Activated naive CD4-positive, alpha-beta T cell treated with anti-CD3 and anti-CD28 coated beads, Interleukin-2, amount 10 ng/mL, durations not matched to agents 7 days and 5 days (primary cell): ENCODE data around the gene CIRBP.

Experiments
- CTCF ChIA-PET: fragments of 350-600 bp; sonication (Branson Sonifier 250); formaldehyde crosslinking; loops from one replicate; lab custom pipeline; 2021; ENCODE audit warnings: antibody characterized with exemption; lab: Charles Lee
- DNase-seq: peaks from one replicate; pipeline ENCODE4 v3.0.0-alpha.2; 2020
- H3K27ac Mint-ChIP-seq: one replicate; pipeline ENCODE4 v1.8.0; 2021; ENCODE audit warnings: mild to moderate bottlenecking, moderate library complexity, mixed read lengths
- H3K27me3 Mint-ChIP-seq: one replicate; pipeline ENCODE4 v1.8.0; 2021; ENCODE audit warnings: mild to moderate bottlenecking, mixed read lengths
- H3K36me3 Mint-ChIP-seq: one replicate; pipeline ENCODE4 v1.8.0; 2021; ENCODE audit warnings: mixed read lengths
- H3K4me1 Mint-ChIP-seq: one replicate; pipeline ENCODE4 v1.8.0; 2021; ENCODE audit warnings: mixed read lengths
- H3K4me3 Mint-ChIP-seq: one replicate; pipeline ENCODE4 v1.8.0; 2021; ENCODE audit warnings: mild to moderate bottlenecking, moderate library complexity, mixed read lengths
- H3K9me3 Mint-ChIP-seq: one replicate; pipeline ENCODE4 v1.8.0; 2021; ENCODE audit warnings: mixed read lengths

Gene CIRBP

DNA sequence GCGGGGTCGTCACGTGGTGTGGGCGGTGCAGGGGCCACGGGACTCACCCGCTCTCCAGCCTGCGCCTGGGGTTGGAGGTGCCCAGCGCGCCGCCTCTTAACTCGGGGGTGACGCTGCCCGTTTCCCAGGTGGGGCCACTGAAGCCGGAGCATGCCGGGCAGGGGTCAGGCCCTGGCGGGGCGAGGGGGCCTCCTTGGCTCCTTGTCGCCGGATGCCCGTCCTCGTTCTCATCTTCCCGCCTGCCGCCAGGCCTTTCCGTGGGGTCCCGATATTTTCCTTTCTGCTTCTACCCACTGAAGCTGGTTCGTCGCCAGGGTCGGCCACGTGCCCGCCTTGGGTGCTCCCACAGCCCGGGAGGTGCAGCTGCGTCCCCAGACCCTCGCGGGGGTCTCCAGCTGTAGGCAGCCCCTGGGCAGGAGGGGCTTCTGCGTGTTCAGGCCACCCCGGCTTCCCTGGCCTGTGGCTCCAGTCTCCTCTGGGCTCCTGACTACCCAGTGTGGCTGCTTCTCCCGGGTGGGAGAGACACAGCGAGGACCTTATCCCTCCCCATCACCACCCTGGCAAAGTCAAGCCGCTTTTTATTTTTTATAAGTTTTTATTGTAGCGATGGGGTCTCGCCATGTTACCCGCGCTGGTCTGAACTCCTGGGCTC, 7.0 kb downstream of the CIRBP start:
- DNase-seq = no peak
- CTCF ChIA-PET = interaction anchor here (5.3 kb wide), 1 partner anchor 32 kb away, joined by 31 read pairs; no protein-coding TSS in a partner anchor
- no peaks in the 10 kb centered on the region for H3K9me3 Mint-ChIP-seq
- H3K27ac Mint-ChIP-seq = peak overlapping the region; percentile 99
- peaks cover 50% of the 10 kb centered on the region for H3K4me1 Mint-ChIP-seq
- peak overlapping the region; percentile 89 for H3K4me3 Mint-ChIP-seq
- H3K27me3 Mint-ChIP-seq = no peaks in the 10 kb centered on the region
- H3K36me3 Mint-ChIP-seq = peaks cover 49% of the 10 kb centered on the region

DNA sequence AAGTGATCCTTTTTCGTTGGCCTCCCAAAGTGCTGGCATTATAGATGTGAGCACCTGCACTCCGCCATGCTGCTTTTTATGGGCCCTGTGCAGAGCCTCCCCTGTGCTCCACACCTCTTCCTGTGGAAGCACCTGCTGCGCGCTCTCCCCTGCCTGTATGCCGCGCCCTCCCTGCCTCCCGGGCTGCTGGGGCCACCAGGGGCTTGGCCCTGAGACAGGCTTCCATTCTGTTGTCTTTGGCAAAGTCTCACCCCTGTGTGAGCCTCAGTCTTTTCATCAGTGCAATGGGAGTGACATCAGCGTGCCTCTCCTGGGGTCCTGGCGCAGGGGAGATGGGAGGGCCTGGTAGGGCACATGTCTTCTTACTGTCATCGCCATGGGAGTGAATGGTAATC, 7.5 kb downstream of the CIRBP start:
- Mint-ChIP-seq H3K4me1 (peaks cover 46% of the 10 kb centered on the region), H3K27ac (peak overlapping the region; percentile 99), H3K9me3 (no peaks in the 10 kb centered on the region), H3K36me3 (peaks cover 46% of the 10 kb centered on the region), H3K27me3 (no peaks in the 10 kb centered on the region), H3K4me3 (peak overlapping the region; percentile 89)
- CTCF ChIA-PET = no interaction called here
- DNase-seq = peak; percentile 66

DNA sequence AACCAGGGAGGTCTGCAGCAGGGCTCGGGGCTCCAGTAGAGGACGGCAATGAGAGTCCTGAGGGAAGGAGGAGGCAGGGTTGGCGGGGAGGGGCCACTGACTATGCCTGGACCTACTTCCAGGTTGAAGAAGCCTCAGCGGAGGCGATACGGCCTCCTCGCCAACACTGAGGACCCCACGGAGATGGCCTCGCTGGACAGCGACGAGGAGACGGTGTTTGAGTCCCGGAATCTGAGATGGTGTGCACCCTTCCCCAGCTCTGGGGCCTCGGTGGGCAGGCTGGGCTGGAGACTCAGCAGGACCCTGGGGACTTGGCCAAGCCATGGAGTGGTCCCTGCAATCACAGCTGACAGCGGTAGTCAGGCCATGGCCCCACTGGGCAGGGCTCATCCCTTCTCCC, 7.9 kb downstream of the CIRBP start:
- Mint-ChIP-seq H3K27me3 (no peaks in the 10 kb centered on the region), H3K4me1 (peaks cover 42% of the 10 kb centered on the region), H3K36me3 (peaks cover 43% of the 10 kb centered on the region), H3K27ac (peak overlapping the region; percentile 99), H3K4me3 (peak overlapping the region; percentile 89), H3K9me3 (no peaks in the 10 kb centered on the region)
- CTCF ChIA-PET = interaction anchor here (1.6 kb wide), 1 partner anchor 33 kb away, joined by 4 read pairs; no protein-coding TSS in a partner anchor
- DNase-seq = no peak

DNA sequence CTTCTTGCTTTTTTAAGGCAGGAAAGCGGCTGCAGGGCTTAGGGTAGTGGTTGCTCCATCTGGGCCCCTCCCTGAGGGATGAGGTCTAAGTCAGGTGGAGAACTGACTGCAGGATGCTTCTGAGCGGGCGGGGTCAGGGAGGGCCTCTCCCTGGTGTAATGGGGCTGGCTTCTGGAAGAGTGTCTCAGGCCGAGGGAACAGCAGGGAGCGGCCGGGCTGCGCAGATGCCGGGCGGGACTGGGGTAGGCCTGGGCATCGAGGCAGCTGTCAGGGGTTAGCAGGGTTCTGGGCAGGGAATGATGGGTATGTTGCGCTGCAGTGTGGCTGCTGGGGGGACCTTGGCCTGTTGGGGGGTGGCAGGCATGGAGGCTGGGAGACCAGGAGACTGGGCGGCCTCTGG, 8.9 kb downstream of the CIRBP start:
- peaks cover 33% of the 10 kb centered on the region for H3K4me1 Mint-ChIP-seq
- no peak for DNase-seq
- peak overlapping the region; percentile 37 for H3K27ac Mint-ChIP-seq
- peaks cover 6% of the 10 kb centered on the region for H3K27me3 Mint-ChIP-seq
- H3K9me3 Mint-ChIP-seq = no peaks in the 10 kb centered on the region
- no peak overlapping the region for H3K4me3 Mint-ChIP-seq
- peaks cover 34% of the 10 kb centered on the region for H3K36me3 Mint-ChIP-seq
- CTCF ChIA-PET = interaction anchor here (1.6 to 3.4 kb wide), 2 partner anchors 34 to 94 kb away, joined by 4 to 17 read pairs; no protein-coding TSS in a partner anchor

DNA sequence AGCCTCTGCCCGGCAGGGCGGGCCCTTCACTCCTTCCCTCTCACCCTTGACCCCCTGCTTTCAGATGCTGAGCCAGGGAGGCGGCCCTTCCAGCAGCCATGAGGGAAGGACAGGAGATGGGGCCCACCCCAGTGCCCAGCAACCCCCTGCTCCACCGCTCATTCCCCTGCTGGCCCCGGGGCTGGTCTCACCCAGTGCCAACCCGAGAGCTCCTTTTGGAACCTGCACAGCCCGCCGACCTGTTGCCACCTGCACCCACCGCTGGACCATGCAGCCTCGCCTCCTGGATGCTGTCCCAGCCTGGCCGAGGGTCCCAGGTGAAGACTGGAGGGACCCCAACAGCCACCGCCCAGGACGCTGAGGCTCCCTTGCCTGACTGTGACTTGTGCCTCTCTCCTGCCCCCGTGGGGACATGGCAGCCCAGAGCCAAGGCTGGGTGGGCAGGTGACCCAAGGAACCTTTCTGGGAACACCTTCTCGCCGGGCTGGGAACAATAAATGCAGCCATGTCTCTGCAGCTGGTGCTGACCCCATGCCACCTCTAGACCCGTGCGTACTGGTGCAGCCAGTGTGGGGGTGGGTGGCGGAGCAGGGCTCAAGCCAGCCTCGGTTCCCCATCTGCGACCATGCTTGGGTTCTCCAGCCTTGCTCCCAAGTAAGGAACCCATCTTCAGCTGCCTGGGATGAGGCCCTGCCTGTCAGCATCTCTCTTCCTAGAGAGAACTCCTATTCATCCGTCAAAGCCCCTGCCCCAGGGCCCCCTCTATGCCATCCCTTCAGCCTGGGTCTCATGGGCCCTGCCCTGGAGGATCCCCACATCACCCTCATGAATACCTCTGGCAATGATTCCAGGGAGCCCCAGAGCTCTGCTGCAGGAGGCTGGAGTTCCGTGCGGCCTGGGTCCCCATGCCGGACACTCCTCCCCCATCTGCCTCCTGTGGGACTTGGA, 9.9 kb downstream of the CIRBP start:
- peaks cover 15% of the 10 kb centered on the region for H3K27me3 Mint-ChIP-seq
- CTCF ChIA-PET = interaction anchor here (0.7 to 3.4 kb wide), 7 partner anchors 35 to 239 kb away, joined by 3 to 17 read pairs (median 5); no protein-coding TSS in a partner anchor
- no peak overlapping the region for H3K4me3 Mint-ChIP-seq
- no peak overlapping the region for H3K27ac Mint-ChIP-seq
- H3K4me1 Mint-ChIP-seq = peaks cover 27% of the 10 kb centered on the region
- DNase-seq = no peak
- no peaks in the 10 kb centered on the region for H3K9me3 Mint-ChIP-seq
- peaks cover 27% of the 10 kb centered on the region for H3K36me3 Mint-ChIP-seq

DNA sequence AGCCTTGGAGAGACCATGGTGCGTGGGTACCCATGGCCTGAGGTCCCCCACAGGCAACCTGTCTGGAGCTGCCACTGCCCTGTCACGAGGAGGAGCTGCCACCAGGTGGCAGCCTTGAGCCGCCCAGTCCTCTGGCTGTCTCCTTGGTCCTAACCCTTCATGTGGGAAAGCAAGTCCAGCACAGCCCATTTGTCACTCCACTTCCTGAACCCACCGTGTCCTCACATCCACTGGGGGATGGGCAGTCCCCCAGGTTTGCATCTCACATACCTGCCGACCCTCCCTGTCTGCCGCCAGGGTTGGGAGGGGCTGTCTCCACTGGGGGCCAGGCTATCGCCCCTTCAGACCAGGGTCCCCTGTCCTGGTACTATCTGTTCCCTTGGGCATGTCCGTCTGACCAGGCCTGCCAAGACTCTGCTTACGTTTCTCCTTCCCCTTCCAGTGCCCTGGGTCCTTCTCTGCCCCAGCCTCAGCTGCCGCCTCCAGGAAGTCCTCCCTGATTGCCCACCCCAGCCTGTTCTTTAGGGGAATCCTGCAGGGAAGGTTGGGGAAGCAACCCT, 10.7 kb downstream of the CIRBP start:
- H3K9me3 Mint-ChIP-seq = no peaks in the 10 kb centered on the region
- CTCF ChIA-PET = interaction anchor here (0.7 to 3.4 kb wide), 6 partner anchors 36 to 239 kb away, joined by 3 to 17 read pairs (median 6); no protein-coding TSS in a partner anchor
- peaks cover 24% of the 10 kb centered on the region for H3K4me1 Mint-ChIP-seq
- H3K27me3 Mint-ChIP-seq = peaks cover 23% of the 10 kb centered on the region
- H3K4me3 Mint-ChIP-seq = no peak overlapping the region
- peak overlapping the region; percentile 67 for H3K27ac Mint-ChIP-seq
- peaks cover 26% of the 10 kb centered on the region for H3K36me3 Mint-ChIP-seq
- DNase-seq = peak; percentile 86

DNA sequence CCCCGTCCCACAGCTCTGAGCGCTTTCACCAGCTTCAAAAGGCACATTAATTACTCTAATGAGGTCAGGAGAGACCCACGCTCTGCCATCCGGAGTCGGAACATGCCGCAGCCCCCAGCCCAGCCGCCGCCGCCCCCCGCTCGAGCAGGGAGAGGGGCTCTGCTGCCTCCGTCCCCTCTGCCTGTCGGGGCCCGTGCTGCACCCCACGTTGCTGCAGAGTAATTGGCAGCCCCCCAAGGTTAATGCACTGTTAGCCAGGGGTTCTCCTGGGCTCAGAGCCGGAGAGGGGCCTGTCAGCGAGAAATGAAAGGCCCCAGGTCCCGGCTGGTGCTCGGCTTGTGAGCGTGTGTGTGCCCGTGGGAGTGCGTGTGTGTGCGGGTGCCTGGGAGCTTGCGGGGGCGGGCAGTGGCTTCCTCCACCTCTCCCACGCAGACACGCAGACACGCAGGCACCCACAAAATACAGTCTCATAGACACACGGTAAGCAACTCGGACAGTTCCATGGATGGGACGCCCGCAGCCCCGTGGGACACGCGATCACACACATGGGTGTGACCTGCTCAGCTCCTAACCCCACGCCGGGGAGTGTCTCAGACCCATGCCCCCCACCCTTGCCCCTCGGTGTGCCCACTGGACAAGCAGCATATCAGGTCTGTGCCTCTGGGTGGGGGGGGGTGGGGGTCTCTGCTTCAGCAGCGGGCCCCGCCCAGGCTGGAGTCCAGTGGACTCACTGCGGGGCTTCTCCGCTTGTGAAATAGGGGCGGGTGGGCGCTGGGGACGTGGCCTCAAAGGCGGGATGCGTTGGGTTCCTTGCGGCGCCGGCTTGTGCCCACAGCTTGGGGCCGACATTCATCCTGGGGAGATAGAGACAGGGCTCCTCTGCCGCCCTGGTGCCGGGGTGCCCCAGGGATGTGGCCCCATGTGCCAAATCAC, 11.8 kb downstream of the CIRBP start:
- Mint-ChIP-seq H3K36me3 (peaks cover 24% of the 10 kb centered on the region), H3K4me3 (no peak overlapping the region), H3K4me1 (peaks cover 27% of the 10 kb centered on the region), H3K27me3 (peaks cover 30% of the 10 kb centered on the region), H3K27ac (no peak overlapping the region), H3K9me3 (no peaks in the 10 kb centered on the region)
- CTCF ChIA-PET = interaction anchor here (3.4 kb wide), 1 partner anchor 92 kb away, joined by 17 read pairs; no protein-coding TSS in a partner anchor
- no peak for DNase-seq

DNA sequence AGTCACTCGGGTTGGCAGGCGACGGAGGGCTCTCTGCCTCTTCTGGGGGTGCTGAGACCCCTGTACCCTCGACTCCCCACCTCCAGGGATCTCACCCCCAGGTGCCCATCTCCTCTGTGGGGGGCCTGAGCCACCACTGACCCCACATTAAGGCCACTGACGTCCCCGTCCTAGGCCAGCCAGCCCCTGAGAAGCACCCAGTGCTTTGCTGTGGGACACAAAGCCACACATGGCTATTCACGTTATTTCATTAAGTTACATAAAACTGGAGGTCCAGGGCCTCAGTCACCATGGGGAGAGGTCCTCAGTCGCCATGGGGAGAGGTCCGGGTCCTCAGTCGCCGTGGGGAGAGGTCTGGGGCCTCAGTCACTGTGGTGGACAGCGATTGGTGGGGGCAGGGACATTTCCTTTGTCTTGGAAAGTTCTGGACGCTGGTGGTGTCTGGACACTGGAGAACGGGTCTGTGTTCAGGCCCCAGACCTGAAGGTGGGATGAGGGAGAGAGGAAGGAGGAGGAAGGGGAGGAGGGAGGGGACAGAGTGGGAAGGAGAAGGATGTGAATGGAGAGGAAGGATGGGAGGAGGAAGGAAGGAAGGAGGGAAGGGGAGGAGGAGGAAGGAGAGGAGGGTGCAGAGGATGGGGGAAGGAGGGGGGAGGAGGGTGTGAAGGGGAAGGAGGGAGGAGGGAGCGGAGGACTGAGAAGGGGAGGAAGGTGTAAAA, 12.6 kb downstream of the CIRBP start:
- no peak overlapping the region for H3K4me3 Mint-ChIP-seq
- peaks cover 38% of the 10 kb centered on the region for H3K27me3 Mint-ChIP-seq
- no peaks in the 10 kb centered on the region for H3K9me3 Mint-ChIP-seq
- H3K27ac Mint-ChIP-seq = peak overlapping the region; percentile 78
- no peak for DNase-seq
- H3K36me3 Mint-ChIP-seq = peaks cover 21% of the 10 kb centered on the region
- H3K4me1 Mint-ChIP-seq = peaks cover 26% of the 10 kb centered on the region
- CTCF ChIA-PET = interaction anchor here (3.4 kb wide), 1 partner anchor 91 kb away, joined by 17 read pairs; no protein-coding TSS in a partner anchor

DNA sequence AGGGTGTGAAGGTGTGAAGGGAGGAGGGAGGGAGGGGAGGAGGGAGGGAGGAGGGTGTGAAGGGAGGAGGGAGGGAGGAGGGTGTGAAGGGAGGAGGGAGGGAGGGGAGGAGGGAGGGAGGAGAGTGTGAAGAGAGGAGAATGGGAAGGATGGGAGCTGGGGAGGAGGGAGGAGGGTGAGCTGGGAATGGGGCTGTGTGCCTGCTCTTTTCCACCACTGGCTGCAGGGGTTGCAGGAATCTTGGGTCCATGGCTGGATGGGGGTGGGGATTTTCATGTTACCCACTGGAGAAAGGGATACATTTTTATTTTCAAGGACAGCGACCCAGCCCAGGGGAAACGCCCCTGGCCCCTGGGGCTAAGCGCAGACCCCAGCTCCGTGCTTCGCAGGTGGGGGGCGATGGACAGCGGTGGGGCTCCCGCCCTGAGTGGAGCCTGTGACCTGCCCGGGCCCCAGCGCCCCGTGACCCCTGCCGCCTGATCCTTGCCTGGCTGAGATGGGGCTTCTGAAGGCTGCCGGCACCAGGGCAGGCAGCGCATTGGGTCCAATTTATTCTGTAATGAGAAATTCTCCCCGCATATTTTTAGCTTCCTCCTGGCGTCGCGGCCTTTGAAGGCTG, 13.6 kb downstream of the CIRBP start:
- Mint-ChIP-seq H3K36me3 (peaks cover 18% of the 10 kb centered on the region), H3K9me3 (no peaks in the 10 kb centered on the region), H3K4me1 (peaks cover 21% of the 10 kb centered on the region), H3K27me3 (peaks cover 48% of the 10 kb centered on the region), H3K4me3 (no peak overlapping the region), H3K27ac (peak overlapping the region; percentile 11)
- no peak for DNase-seq
- CTCF ChIA-PET = no interaction called here

DNA sequence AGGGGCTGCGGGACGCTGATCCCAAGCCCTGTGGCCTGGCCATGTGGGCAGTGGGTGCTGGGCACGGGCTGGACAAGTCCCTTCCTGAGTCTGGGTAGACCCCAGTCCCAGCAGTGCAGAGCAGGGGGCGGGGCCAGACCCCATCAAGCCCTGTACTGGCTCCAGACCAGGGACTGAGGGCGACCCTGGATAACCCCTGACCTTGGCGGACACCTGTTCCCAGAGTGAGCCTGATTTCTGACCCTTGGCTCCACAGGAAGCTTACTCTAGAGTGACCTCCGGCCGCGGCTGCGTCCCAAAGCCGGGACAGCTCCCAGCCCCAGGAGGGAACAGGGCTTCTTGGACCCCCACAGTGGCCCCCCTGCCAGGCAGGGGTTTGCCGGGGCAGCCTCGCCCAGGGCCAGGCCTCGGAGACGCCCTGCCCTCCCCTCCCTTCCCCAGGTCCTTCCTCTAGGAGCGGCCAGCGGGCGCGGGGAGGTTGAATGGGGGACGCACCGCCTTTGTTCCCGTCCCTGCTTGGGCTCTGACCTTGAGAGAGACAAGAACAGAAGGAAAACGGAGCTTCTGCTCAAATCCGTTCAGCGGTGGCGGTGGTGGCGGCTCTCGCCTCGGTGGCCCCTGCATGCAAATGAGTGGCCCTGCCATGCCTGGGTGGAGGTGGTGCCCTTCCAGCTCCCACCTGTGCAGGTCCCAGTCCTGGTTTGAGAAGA, 14.2 kb downstream of the CIRBP start:
- CTCF ChIA-PET = no interaction called here
- Mint-ChIP-seq H3K9me3 (no peaks in the 10 kb centered on the region), H3K27ac (peak overlapping the region; percentile 11)

DNA sequence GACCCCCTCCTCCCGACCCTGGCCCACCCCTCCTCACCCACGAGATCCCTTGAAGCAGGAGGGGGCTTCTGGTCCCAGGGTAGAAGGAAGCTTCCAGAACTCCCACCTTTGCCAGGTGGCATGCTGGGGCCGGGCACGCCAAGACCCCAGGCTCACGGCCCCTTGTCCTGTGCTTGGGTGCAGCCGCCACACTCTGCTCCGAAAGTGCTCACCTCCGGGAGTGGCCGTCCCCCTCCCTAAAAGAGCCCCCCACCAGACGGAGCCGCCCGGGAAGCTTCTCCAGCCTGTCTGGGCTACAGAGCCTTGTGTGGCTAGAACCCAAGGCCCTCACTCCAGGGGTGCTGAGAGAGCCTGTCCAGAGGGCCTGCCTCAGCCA, 14.8 kb downstream of the CIRBP start:
- Mint-ChIP-seq H3K27ac (no peak overlapping the region), H3K27me3 (peaks cover 60% of the 10 kb centered on the region), H3K9me3 (no peaks in the 10 kb centered on the region), H3K4me3 (no peak overlapping the region), H3K4me1 (peaks cover 16% of the 10 kb centered on the region), H3K36me3 (peaks cover 14% of the 10 kb centered on the region)
- CTCF ChIA-PET = no interaction called here
- DNase-seq = no peak

More for the DNA sequence above, 14.2 kb downstream of the CIRBP start:
- no peak for DNase-seq
- H3K4me1 Mint-ChIP-seq = peaks cover 16% of the 10 kb centered on the region
- H3K4me3 Mint-ChIP-seq = no peak overlapping the region
- H3K27me3 Mint-ChIP-seq = peaks cover 54% of the 10 kb centered on the region
- H3K36me3 Mint-ChIP-seq = peaks cover 14% of the 10 kb centered on the region
